ENCODE measurements around the gene TANGO2. TPM values are rescaled to one million over a fixed set of nuclear protein-coding genes. Genes with fewer than 3 reads are reported as not detected.

Gene TANGO2
- total and polyA plus RNA-seq, 10 of the 15 experiments (the other 5 are each of a cell fraction or from before 2014, with no cell fraction given): 4.0 to 24.8 (median 20.9) TPM

DNA sequence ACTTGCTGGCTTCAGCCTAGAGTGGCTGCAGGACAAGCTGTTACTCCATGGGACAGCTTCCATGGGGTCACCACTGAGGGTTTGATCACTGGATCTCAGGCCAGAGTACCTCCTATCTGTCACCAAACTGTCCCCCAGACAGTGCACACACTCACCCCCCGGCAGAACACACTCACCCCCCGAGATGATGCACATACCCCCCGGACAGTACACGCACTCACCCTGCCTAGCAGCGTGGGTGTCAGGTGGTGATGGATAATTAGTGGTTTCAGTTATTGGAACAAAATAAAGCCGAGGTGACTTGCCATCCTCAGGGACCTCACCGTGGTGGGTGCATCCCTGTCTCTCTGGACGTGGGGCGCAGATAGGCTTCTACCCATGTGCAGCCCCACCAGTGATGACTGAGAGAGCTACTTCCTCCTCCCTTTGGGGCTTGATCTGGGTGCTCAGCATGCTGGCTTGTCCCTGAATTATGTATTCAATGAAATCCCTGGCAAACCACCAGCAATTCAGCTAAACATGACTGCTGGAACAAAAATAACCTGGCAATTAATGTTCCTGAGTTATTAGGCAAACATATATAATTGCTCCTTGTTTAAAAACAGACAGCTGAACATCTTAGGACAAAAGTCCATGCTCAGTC, 18.9 kb downstream of the TANGO2 start:
- TF ChIP-seq, protein P1, sequence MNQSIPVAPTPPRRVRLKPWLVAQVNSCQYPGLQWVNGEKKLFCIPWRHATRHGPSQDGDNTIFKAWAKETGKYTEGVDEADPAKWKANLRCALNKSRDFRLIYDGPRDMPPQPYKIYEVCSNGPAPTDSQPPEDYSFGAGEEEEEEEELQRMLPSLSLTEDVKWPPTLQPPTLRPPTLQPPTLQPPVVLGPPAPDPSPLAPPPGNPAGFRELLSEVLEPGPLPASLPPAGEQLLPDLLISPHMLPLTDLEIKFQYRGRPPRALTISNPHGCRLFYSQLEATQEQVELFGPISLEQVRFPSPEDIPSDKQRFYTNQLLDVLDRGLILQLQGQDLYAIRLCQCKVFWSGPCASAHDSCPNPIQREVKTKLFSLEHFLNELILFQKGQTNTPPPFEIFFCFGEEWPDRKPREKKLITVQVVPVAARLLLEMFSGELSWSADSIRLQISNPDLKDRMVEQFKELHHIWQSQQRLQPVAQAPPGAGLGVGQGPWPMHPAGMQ (IDR thresholded peaks at IDR 0.05; ENCODE audit: borderline replicate concordance): no peak
- TF ChIP-seq SMAD5 (IDR thresholded peaks at IDR 0.05; ENCODE audit: low read depth) (no peak), NFYA (IDR thresholded peaks at IDR 0.05; ENCODE audit: borderline replicate concordance, low read depth, low read length) (no peak), NBN (IDR thresholded peaks at IDR 0.05) (no peak), ZNF217 (IDR thresholded peaks at IDR 0.05) (no peak), MTA3 (IDR thresholded peaks at IDR 0.05; ENCODE audit: borderline replicate concordance, low read length) (no peak), BHLHE40 (IDR thresholded peaks at IDR 0.05; ENCODE audit: borderline replicate concordance in 1 of 2, low read depth in 2 of 2, low read length in 1 of 2) (no peak), ZBED1 (IDR thresholded peaks at IDR 0.05; ENCODE audit: borderline replicate concordance) (no peak), MYB (IDR thresholded peaks at IDR 0.05; ENCODE audit: borderline replicate concordance, low read depth, low read length) (no peak), NR2C2 (IDR thresholded peaks at IDR 0.05; ENCODE audit: borderline replicate concordance, control insufficient read depth, insufficient read length, low read depth) (no peak), TARDBP (IDR thresholded peaks at IDR 0.05; ENCODE audit: borderline replicate concordance) (no peak)
- TF ChIP-seq, protein P2, sequence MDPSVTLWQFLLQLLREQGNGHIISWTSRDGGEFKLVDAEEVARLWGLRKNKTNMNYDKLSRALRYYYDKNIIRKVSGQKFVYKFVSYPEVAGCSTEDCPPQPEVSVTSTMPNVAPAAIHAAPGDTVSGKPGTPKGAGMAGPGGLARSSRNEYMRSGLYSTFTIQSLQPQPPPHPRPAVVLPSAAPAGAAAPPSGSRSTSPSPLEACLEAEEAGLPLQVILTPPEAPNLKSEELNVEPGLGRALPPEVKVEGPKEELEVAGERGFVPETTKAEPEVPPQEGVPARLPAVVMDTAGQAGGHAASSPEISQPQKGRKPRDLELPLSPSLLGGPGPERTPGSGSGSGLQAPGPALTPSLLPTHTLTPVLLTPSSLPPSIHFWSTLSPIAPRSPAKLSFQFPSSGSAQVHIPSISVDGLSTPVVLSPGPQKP (IDR thresholded peaks at IDR 0.05; ENCODE audit: low read depth, low read length): no peak
- DNase-seq (ENCODE audit: low read depth, low spot score): no peak
- H2AFZ ChIP-seq (ENCODE audit: control insufficient read depth, low read depth, low read length): no peak overlapping the region
- 72% methylated on average over 9 of the region's 9 CpGs for WGBS (ENCODE audit: insufficient coverage, insufficient replicate concordance, low lambda C conversion rate, missing lambda C conversion rate)
- in situ Hi-C loops (cut with MboI): no loop called here
- ATAC-seq: no peak
- H3K79me2 ChIP-seq (ENCODE audit: control insufficient read depth, insufficient read depth, low read length): no peaks in the 10 kb centered on the region
- peaks cover 32% of the 10 kb centered on the region for H3K4me1 ChIP-seq (ENCODE audit: control insufficient read depth, insufficient read depth, low read length)
- H3K9ac ChIP-seq (ENCODE audit: control insufficient read depth, insufficient read depth, low read length): no peak overlapping the region
- no peak for FAIRE-seq
- no TSS peak for BruUV-seq (replicated peaks)
- no peak overlapping the region for H3K4me3 ChIP-seq
- POLR2A ChIA-PET: no interaction called here
- H3K9me3 ChIP-seq (replicated peaks; ENCODE audit: control insufficient read depth, insufficient read depth, low read length): peaks cover under 1% of the 10 kb centered on the region; the same call in 1 of the 3 replicates
- SMC1A ChIA-PET (ENCODE audit: uncharacterized antibody, unreplicated experiment): no interaction called here
- no peak overlapping the region for H3K4me2 ChIP-seq (ENCODE audit: control insufficient read depth, insufficient read depth)
- no peaks in the 10 kb centered on the region for H3K27me3 ChIP-seq (replicated peaks in 1 of 2; ENCODE audit: control insufficient read depth in 2 of 2, insufficient read depth in 2 of 2, low read length in 1 of 2)
- no peaks in the 10 kb centered on the region for H4K20me1 ChIP-seq (ENCODE audit: control insufficient read depth, insufficient read depth)
- CTCF ChIA-PET: interaction anchor here (0.7 kb wide), 1 partner anchor 130 kb away, joined by 3 read pairs; no protein-coding TSS in a partner anchor
- no peak overlapping the region for H3K27ac ChIP-seq (ENCODE audit: control insufficient read depth, insufficient read depth)
- peaks cover 0 to 7% of the 10 kb centered on the region in 2 experiments; a peak in 3 of 4 replicates for H3K36me3 ChIP-seq (ENCODE audit: control insufficient read depth in 2 of 2, insufficient read depth in 2 of 2, low read length in 1 of 2)
- RAD21 ChIA-PET (ENCODE audit: unreplicated experiment): no interaction called here
- intact Hi-C loops (cut with micrococcal nuclease; ENCODE audit: unreplicated experiment): no loop called here
